OCI-LY3 (cell line): Measurements from ENCODE around the gene UNC93B1.
"Not testable (repeated sequence)": the region's sequence is repeated elsewhere in the genome, so short reads cannot be mapped to it uniquely, and the experiment has no call there.

Experiments
- CTCF ChIP-seq: fragments of 200-600, 300-600 bp; sonication (generic); IDR thresholded peaks from 2 replicates; pipeline ENCODE4 v1.5.1; 2014; ENCODE audit warnings: antibody characterized with exemption, low read length, low read depth
- EZH2phosphoT487 ChIP-seq: fragments of 200-600 bp; shearing (Covaris generic); IDR thresholded peaks from 2 replicates; pipeline ENCODE4 v1.6.1; 2018; ENCODE audit warnings: antibody characterized with exemption, mixed run types, low read depth

DNA sequence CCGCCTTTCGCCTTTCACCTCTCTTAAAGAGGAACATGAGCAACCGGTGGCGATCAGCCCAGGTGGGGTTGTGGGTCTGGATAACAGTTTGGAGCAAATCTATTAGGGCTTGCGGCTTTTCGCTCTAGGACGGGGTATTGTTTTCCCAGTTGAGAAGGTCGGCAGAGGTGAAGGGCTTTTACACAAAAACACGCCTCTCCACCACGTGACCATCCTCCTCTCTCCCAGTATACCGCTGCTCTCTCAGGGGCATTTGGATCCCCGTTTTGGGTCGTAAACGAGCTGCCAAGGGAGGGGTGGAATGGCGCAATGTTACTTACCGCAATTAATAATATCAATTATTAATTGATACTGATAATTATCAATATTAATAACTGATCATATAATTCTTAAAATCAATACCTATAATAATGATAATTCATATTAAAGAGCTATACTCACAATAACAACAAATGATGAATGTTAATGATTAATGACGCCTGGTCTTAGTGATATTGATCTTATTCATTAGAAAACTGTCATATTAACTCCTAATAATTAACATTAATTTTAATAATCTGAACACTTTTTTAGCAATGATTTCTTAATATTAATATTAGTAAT, 21.5 kb downstream of the UNC93B1 start:
- TF ChIP-seq CTCF, EZH2phosphoT487: not testable (repeated sequence)
